Prostate gland (tissue), 2 donors: ENCODE data around the gene TMEM237.

Experiments
- CTCF ChIP-seq, 4 experiments: fragments of 200-600 bp in 2 of 4; fragments of 450-650 bp in 2 of 4; sonication (generic) in 2 of 4; IDR thresholded peaks; 1 replicate in 3 of 4; 2 replicates in 1 of 4; pipeline ENCODE4 v1.5.1; 2016 to 2019; ENCODE audit warnings: antibody characterized with exemption in 4 of 4, mild to moderate bottlenecking in 2 of 4, moderate library complexity in 2 of 4
- POLR2A ChIP-seq: fragments of 450-650 bp; IDR thresholded peaks from one replicate; pipeline ENCODE4 v1.6.1; 2016; ENCODE audit warnings: antibody characterized with exemption, mild to moderate bottlenecking
- POLR2AphosphoS5 ChIP-seq: sonication (generic); formaldehyde crosslinking; IDR thresholded peaks from one replicate; pipeline ENCODE4 v1.6.1; 2017; ENCODE audit warnings: antibody characterized with exemption

- no peak for TF ChIP-seq CTCF (IDR thresholded peaks at IDR 0.05)
- no peak for TF ChIP-seq POLR2A
- TF ChIP-seq POLR2AphosphoS5 = no peak
Observed at GRCh38 chr2:201622306-201622970, 20.9 kb downstream of the TMEM237 start.
